Activated B cell treated with CpG ODN at 0.5 μM for 24 hours (primary cell): ENCODE results near the gene CNOT6L. TPM values are rescaled to one million over a fixed set of nuclear protein-coding genes. Genes with fewer than 3 reads are reported as not detected.

Source experiments
- ATAC-seq: fragments of 200-7000 bp; cut with Tn5 transposase; one replicate; pipeline ENCODE4 v1.10.0; 2021; ENCODE audit warnings: low read depth, mild to moderate bottlenecking, moderate library complexity
- CTCF ChIA-PET: fragments of 350-600 bp; sonication (Branson Sonifier 250); formaldehyde crosslinking; loops from one replicate; lab custom pipeline; 2021; ENCODE audit warnings: antibody characterized with exemption; lab: Charles Lee
- POLR2A ChIA-PET: fragments of 350-600 bp; sonication (Branson Sonifier 250); formaldehyde crosslinking; loops from one replicate; lab custom pipeline; 2021; ENCODE audit warnings: antibody characterized with exemption; lab: Charles Lee
- DNase-seq: peaks from one replicate; pipeline ENCODE4 v3.0.0; 2022
- H3K27ac Mint-ChIP-seq: one replicate; pipeline ENCODE4 v1.8.0; 2020; ENCODE audit warnings: mixed read lengths
- H3K27me3 Mint-ChIP-seq: one replicate; pipeline ENCODE4 v1.8.0; 2021; ENCODE audit warnings: mixed read lengths
- H3K36me3 Mint-ChIP-seq: one replicate; pipeline ENCODE4 v1.8.0; 2021; ENCODE audit warnings: low read depth, mixed read lengths
- H3K4me1 Mint-ChIP-seq: one replicate; pipeline ENCODE4 v1.8.0; 2021; ENCODE audit warnings: mixed read lengths
- H3K4me3 Mint-ChIP-seq: one replicate; pipeline ENCODE4 v1.8.0; 2020; ENCODE audit warnings: mild to moderate bottlenecking, mixed read lengths
- H3K9me3 Mint-ChIP-seq: one replicate; pipeline ENCODE4 v1.8.0; 2020; ENCODE audit warnings: mixed read lengths
- CTCF ChIP-seq: fragments of 200-600 bp; IDR thresholded peaks from one replicate; pipeline ENCODE4 v1.8.0; 2022; ENCODE audit warnings: antibody characterized with exemption, mild to moderate bottlenecking
- intact Hi-C: fragments of 100-400 bp; cut with micrococcal nuclease; formaldehyde crosslinking; loops from one replicate; pipeline ENCODE4 v1.15.1; 2024
- total RNA-seq: library from RNA; stranded (reverse); gene quantifications from 2 replicates; pipeline ENCODE4 v1.2.3, GENCODE V29; 2022

CNOT6L gene
- total RNA-seq, 1 donor from 2014 or later: 75.3 TPM

DNA sequence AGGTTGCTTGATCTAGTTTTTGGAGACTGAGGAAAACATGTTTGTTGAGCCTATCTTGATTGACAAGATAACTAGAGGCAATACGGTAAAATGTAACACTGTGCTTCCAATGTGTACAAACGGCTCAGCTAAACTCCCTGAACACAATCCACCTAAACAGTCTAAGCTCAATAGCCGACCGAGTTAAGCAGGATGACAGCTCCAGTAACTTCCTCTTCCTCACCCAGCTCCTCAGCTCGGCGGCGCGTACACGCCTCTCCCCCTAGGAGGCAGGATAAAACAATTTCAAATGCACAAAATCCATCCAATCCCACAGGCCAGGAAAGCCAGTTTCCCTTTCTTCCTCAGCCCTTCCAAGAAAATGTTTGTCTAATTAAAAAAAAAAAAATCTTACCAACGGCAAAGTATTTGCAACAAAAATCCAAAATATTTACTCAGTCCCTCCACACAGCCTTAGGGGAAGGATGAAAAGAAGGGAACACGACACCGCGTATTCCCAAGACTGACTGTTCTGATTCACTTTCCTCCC, 1.0 kb downstream of the CNOT6L start:
- H3K4me1 Mint-ChIP-seq: peaks cover 74% of the 10 kb centered on the region
- CTCF ChIA-PET: interaction anchor here (1.6 to 2.6 kb wide), 2 partner anchors 38 to 43 kb away, joined by 4 to 27 read pairs; partner anchors contain the start of gene MRPL1
- no peaks in the 10 kb centered on the region for H3K27me3 Mint-ChIP-seq
- intact Hi-C loops: loop anchor here (1.0 to 5.0 kb wide), 4 partner anchors 13 to 957 kb away; no protein-coding TSS in a partner anchor
- peak overlapping the region; percentile 96 for H3K27ac Mint-ChIP-seq
- POLR2A ChIA-PET: interaction anchor here (0.6 to 8.3 kb wide), 21 partner anchors 8 to 593 kb away, joined by 3 to 417 read pairs (median 4); partner anchors contain the start of gene MRPL1
- ATAC-seq (peak; percentile 22), DNase-seq (peak; percentile 41)
- no peaks in the 10 kb centered on the region for H3K9me3 Mint-ChIP-seq
- H3K4me3 Mint-ChIP-seq: peak overlapping the region; percentile 96
- peaks cover 26% of the 10 kb centered on the region for H3K36me3 Mint-ChIP-seq
- TF ChIP-seq CTCF: no peak

- intact Hi-C loops: loop anchor here (1.0 to 5.0 kb wide), 4 partner anchors 13 to 957 kb away; no protein-coding TSS in a partner anchor
- ATAC-seq: no peak
- Mint-ChIP-seq H3K4me3 (peak overlapping the region; percentile 96), H3K27ac (peak overlapping the region; percentile 96), H3K36me3 (peaks cover 26% of the 10 kb centered on the region), H3K4me1 (peaks cover 77% of the 10 kb centered on the region), H3K27me3 (no peaks in the 10 kb centered on the region), H3K9me3 (no peaks in the 10 kb centered on the region)
- no peak for DNase-seq
- TF ChIP-seq CTCF: no peak
- ChIA-PET CTCF (interaction anchor here (1.6 to 2.6 kb wide), 2 partner anchors 38 to 44 kb away, joined by 4 to 27 read pairs; partner anchors contain the start of gene MRPL1), POLR2A (interaction anchor here (0.7 to 8.3 kb wide), 13 partner anchors 10 to 592 kb away, joined by 3 to 417 read pairs (median 5); partner anchors contain the start of gene MRPL1)
These were observed 1.7 kb downstream of the CNOT6L start for GRCh38 chr4:77817304-77818072.

- no peak for TF ChIP-seq CTCF
- CTCF ChIA-PET: interaction anchor here (1.6 to 2.6 kb wide), 2 partner anchors 39 to 45 kb away, joined by 4 to 27 read pairs; partner anchors contain the start of gene MRPL1
- Mint-ChIP-seq H3K4me3 (no peak overlapping the region), H3K27ac (no peak overlapping the region), H3K9me3 (no peaks in the 10 kb centered on the region), H3K4me1 (peaks cover 77% of the 10 kb centered on the region), H3K36me3 (peaks cover 30% of the 10 kb centered on the region), H3K27me3 (no peaks in the 10 kb centered on the region)
- intact Hi-C loops: loop anchor here (5.0 kb wide), 1 partner anchor 34 kb away; no protein-coding TSS in a partner anchor
- ATAC-seq (no peak), DNase-seq (no peak)
- POLR2A ChIA-PET: interaction anchor here (8.3 kb wide), 1 partner anchor 44 kb away, joined by 417 read pairs; the partner anchor contains the start of gene MRPL1
These were observed 2.6 kb downstream of the CNOT6L start for GRCh38 chr4:77816546-77816945.

- no peak for TF ChIP-seq CTCF
- ATAC-seq (no peak), DNase-seq (no peak)
- peak overlapping the region; percentile 0 for H3K4me3 Mint-ChIP-seq
- intact Hi-C loops: loop anchor here (5.0 kb wide), 1 partner anchor 33 kb away; no protein-coding TSS in a partner anchor
- peaks cover 36% of the 10 kb centered on the region for H3K36me3 Mint-ChIP-seq
- peak overlapping the region; percentile 43 for H3K27ac Mint-ChIP-seq
- H3K4me1 Mint-ChIP-seq: peaks cover 77% of the 10 kb centered on the region
- H3K27me3 Mint-ChIP-seq: no peaks in the 10 kb centered on the region
- H3K9me3 Mint-ChIP-seq: no peaks in the 10 kb centered on the region
- POLR2A ChIA-PET: no interaction called here
- CTCF ChIA-PET: no interaction called here
These were observed 3.5 kb downstream of the CNOT6L start for GRCh38 chr4:77815636-77816035.
